ENCODE results near the gene SMIM7. TPM values are rescaled to one million over a fixed set of nuclear protein-coding genes. Genes with fewer than 3 reads are reported as not detected.

The SMIM7 gene
- total RNA-seq, 1 donor = 32.6 TPM

- no peaks in the 10 kb centered on the region for H3K27me3 ChIP-seq (ENCODE audit: insufficient read depth, low read length)
- peaks cover 48% of the 10 kb centered on the region for H3K4me1 ChIP-seq (ENCODE audit: insufficient read depth, low read length)
- no peak overlapping the region for H3K4me3 ChIP-seq (ENCODE audit: low read length)
Measured at GRCh38 chr19:16620584-16620983, 39.4 kb downstream of the SMIM7 start.

DNA sequence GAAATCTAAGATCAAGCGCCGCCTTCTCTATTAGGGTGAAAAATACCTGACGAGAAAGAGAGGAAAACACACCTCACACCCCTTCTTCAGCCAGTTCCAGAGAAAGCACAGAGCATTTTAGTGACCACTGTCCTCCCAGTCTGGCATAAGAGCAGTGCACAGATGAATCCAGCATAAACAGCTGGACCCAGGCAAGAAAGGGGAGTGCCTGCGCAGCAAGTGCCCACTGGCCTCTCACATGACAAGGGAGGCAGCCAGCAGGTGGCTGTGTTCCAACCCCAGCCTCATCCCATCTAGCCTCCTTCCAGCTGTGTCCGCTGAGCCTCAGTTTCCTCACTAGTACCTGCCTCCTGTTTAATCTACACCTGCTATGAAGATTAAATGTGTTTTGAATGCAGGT, 39.9 kb downstream of the SMIM7 start:
- Histone ChIP-seq H3K9me3 (ENCODE audit: low read depth, low read length) (no peaks in the 10 kb centered on the region), H3K4me3 (ENCODE audit: low read length) (no peak overlapping the region), H3K27me3 (ENCODE audit: insufficient read depth, low read length) (no peaks in the 10 kb centered on the region), H3K4me1 (ENCODE audit: insufficient read depth, low read length) (peaks cover 48% of the 10 kb centered on the region)

More at GRCh38 chr19:16620584-16620983, 39.4 kb downstream of the SMIM7 start:
- no peaks in the 10 kb centered on the region for H3K9me3 ChIP-seq (ENCODE audit: low read depth, low read length)

GRCh38 chr19:16619457-16619856, 40.5 kb downstream of the SMIM7 start:
- Histone ChIP-seq H3K9me3 (ENCODE audit: low read depth, low read length) (no peaks in the 10 kb centered on the region), H3K4me1 (ENCODE audit: insufficient read depth, low read length) (peaks cover 51% of the 10 kb centered on the region), H3K27me3 (ENCODE audit: insufficient read depth, low read length) (no peaks in the 10 kb centered on the region), H3K4me3 (ENCODE audit: low read length) (no peak overlapping the region)

GRCh38 chr19:16618248-16618647, 41.7 kb downstream of the SMIM7 start:
- H3K27me3 ChIP-seq (ENCODE audit: insufficient read depth, low read length) = no peaks in the 10 kb centered on the region
- no peaks in the 10 kb centered on the region for H3K9me3 ChIP-seq (ENCODE audit: low read depth, low read length)
- H3K4me1 ChIP-seq (ENCODE audit: insufficient read depth, low read length) = peaks cover 63% of the 10 kb centered on the region
- H3K4me3 ChIP-seq (ENCODE audit: low read length) = no peak overlapping the region

- Histone ChIP-seq H3K9me3 (ENCODE audit: low read depth, low read length) (no peaks in the 10 kb centered on the region), H3K27me3 (ENCODE audit: insufficient read depth, low read length) (no peaks in the 10 kb centered on the region), H3K4me3 (ENCODE audit: low read length) (no peak overlapping the region), H3K4me1 (ENCODE audit: insufficient read depth, low read length) (peaks cover 78% of the 10 kb centered on the region)
Measured at GRCh38 chr19:16615808-16616207, 44.1 kb downstream of the SMIM7 start.

GRCh38 chr19:16614941-16615340, 45.0 kb downstream of the SMIM7 start:
- H3K4me1 ChIP-seq (ENCODE audit: insufficient read depth, low read length) = peaks cover 84% of the 10 kb centered on the region

GRCh38 chr19:16613841-16614240, 46.1 kb downstream of the SMIM7 start:
- Histone ChIP-seq H3K4me1 (ENCODE audit: insufficient read depth, low read length) (peaks cover 81% of the 10 kb centered on the region), H3K27me3 (ENCODE audit: insufficient read depth, low read length) (no peaks in the 10 kb centered on the region), H3K9me3 (ENCODE audit: low read depth, low read length) (no peaks in the 10 kb centered on the region), H3K4me3 (ENCODE audit: low read length) (no peak overlapping the region)

More at GRCh38 chr19:16614941-16615340, 45.0 kb downstream of the SMIM7 start:
- Histone ChIP-seq H3K27me3 (ENCODE audit: insufficient read depth, low read length) (no peaks in the 10 kb centered on the region), H3K4me3 (ENCODE audit: low read length) (no peak overlapping the region), H3K9me3 (ENCODE audit: low read depth, low read length) (no peaks in the 10 kb centered on the region)

- Histone ChIP-seq H3K9me3 (ENCODE audit: low read depth, low read length) (no peaks in the 10 kb centered on the region), H3K27me3 (ENCODE audit: insufficient read depth, low read length) (no peaks in the 10 kb centered on the region), H3K4me1 (ENCODE audit: insufficient read depth, low read length) (peaks cover 81% of the 10 kb centered on the region), H3K4me3 (ENCODE audit: low read length) (no peak overlapping the region)
Measured at GRCh38 chr19:16612636-16613035, 47.3 kb downstream of the SMIM7 start.

GRCh38 chr19:16611121-16611520, 48.8 kb downstream of the SMIM7 start:
- Histone ChIP-seq H3K9me3 (ENCODE audit: low read depth, low read length) (no peaks in the 10 kb centered on the region), H3K4me3 (ENCODE audit: low read length) (no peak overlapping the region), H3K27me3 (ENCODE audit: insufficient read depth, low read length) (no peaks in the 10 kb centered on the region), H3K4me1 (ENCODE audit: insufficient read depth, low read length) (peaks cover 71% of the 10 kb centered on the region)

DNA sequence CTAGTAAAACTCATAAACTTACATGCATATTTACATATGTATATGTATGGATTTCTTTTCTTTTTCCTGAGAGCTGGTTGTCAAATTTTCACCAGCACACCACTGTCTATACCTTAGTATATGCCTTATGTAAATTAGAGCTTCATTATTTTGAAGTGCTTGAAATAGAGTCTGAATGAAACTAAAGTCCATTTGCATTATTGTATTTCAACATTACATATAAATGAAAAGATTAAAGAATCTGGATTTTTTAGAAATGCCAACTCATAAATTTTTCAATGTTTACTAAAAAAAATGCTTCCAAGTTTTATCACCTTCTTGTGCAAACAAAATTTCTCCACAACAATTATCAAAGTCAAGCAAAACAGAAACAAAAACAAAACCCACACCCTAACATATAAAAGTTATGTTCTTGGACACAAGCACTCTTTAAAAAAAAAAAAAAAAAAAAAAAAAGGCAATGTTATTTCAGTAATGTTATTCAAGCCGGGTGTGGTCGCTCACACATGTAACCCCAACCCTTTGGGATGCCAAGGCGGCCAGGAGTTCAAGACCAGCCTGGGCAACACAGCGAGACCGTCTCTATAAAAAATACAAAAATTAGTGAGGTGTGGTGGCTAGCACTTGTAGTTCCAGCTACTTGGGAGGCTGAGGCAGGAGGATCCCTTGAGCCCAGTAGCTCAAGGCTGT, 50.3 kb downstream of the SMIM7 start:
- no peaks in the 10 kb centered on the region for H3K9me3 ChIP-seq (ENCODE audit: low read depth, low read length)
- H3K4me1 ChIP-seq (ENCODE audit: insufficient read depth, low read length) = peaks cover 59% of the 10 kb centered on the region
- no peak overlapping the region for H3K4me3 ChIP-seq (ENCODE audit: low read length)
- H3K27me3 ChIP-seq (ENCODE audit: insufficient read depth, low read length) = no peaks in the 10 kb centered on the region

- Histone ChIP-seq H3K4me1 (ENCODE audit: insufficient read depth, low read length) (peaks cover 51% of the 10 kb centered on the region), H3K4me3 (ENCODE audit: low read length) (no peak overlapping the region), H3K9me3 (ENCODE audit: low read depth, low read length) (no peaks in the 10 kb centered on the region)
Measured at GRCh38 chr19:16608290-16608739, 51.6 kb downstream of the SMIM7 start.

GRCh38 chr19:16607819-16608218, 52.1 kb downstream of the SMIM7 start:
- Histone ChIP-seq H3K9me3 (ENCODE audit: low read depth, low read length) (no peaks in the 10 kb centered on the region), H3K27me3 (ENCODE audit: insufficient read depth, low read length) (no peaks in the 10 kb centered on the region), H3K4me3 (ENCODE audit: low read length) (no peak overlapping the region), H3K4me1 (ENCODE audit: insufficient read depth, low read length) (peaks cover 46% of the 10 kb centered on the region)

More at GRCh38 chr19:16608290-16608739, 51.6 kb downstream of the SMIM7 start:
- no peaks in the 10 kb centered on the region for H3K27me3 ChIP-seq (ENCODE audit: insufficient read depth, low read length)

DNA sequence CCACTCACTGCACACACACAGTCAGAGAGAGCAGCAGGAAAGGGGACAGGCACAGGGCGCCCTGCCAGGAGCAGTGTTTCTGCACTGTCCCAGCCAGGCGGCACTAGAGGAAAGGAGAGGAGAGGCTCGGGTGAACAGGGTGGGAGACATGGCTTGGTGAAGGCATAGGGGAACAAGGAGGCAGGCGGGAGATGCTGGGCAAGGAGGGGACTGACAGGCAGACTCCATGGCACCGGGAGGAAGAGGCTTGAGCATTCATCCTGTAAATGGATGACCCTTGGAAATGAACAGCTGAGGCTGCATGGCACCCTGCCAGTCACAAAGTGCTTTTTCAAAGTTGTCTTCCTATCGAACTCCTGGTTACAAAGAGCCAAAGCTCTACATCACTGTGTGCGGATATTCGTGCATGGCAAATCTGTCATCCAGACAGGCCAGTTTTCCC, 54.4 kb downstream of the SMIM7 start:
- Histone ChIP-seq H3K27me3 (ENCODE audit: insufficient read depth, low read length) (no peaks in the 10 kb centered on the region), H3K9me3 (ENCODE audit: low read depth, low read length) (no peaks in the 10 kb centered on the region)

DNA sequence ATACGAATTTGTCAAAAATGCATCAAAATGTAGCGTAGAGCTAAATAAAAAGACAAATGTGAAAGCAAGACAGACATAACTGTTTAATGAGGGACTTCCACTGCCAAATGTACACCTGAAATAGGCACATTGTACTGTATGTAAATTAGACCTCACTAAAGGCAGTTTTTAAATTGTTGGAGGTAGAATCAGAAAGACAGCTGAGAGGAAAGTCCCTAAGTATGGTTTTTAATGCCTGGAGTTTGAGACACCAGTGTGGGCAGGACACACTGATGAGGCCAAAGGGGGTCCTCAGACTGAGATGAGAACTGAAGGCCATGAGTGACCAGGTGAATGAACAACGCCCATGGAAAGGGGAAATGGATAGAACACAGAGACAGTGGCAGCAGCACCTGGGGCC, 54.8 kb downstream of the SMIM7 start:
- no peaks in the 10 kb centered on the region for H3K27me3 ChIP-seq (ENCODE audit: insufficient read depth, low read length)
- no peak overlapping the region for H3K4me3 ChIP-seq (ENCODE audit: low read length)
- no peaks in the 10 kb centered on the region for H3K9me3 ChIP-seq (ENCODE audit: low read depth, low read length)
- H3K4me1 ChIP-seq (ENCODE audit: insufficient read depth, low read length) = peaks cover 32% of the 10 kb centered on the region

More for the DNA sequence above, 54.4 kb downstream of the SMIM7 start:
- peaks cover 34% of the 10 kb centered on the region for H3K4me1 ChIP-seq (ENCODE audit: insufficient read depth, low read length)
- no peak overlapping the region for H3K4me3 ChIP-seq (ENCODE audit: low read length)

GRCh38 chr19:16604615-16605014, 55.3 kb downstream of the SMIM7 start:
- no peaks in the 10 kb centered on the region for H3K27me3 ChIP-seq (ENCODE audit: insufficient read depth, low read length)
- no peaks in the 10 kb centered on the region for H3K9me3 ChIP-seq (ENCODE audit: low read depth, low read length)
- H3K4me1 ChIP-seq (ENCODE audit: insufficient read depth, low read length) = peaks cover 28% of the 10 kb centered on the region
- no peak overlapping the region for H3K4me3 ChIP-seq (ENCODE audit: low read length)

DNA sequence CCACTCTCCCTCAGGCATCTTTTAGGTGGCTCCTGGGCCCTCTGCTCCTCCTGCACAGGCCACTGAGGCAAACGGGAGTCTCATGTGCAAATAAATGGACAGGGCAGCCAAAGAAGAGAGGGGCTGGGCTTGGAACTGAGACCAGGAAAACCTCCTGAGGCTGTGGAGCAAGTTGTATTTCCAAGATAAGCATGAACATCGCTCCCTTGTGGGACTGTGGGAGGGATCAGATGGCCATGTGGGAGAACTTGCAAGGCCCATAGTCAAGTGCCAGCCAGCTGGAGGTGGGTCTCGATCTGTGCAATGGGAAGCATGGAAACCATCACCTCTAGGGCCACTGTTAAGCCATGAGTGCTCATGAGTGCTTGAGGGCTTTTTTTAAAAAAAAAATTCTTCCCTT, 56.9 kb downstream of the SMIM7 start:
- no peaks in the 10 kb centered on the region for H3K27me3 ChIP-seq (ENCODE audit: insufficient read depth, low read length)
- no peaks in the 10 kb centered on the region for H3K9me3 ChIP-seq (ENCODE audit: low read depth, low read length)
- H3K4me1 ChIP-seq (ENCODE audit: insufficient read depth, low read length) = peaks cover 17% of the 10 kb centered on the region
- no peak overlapping the region for H3K4me3 ChIP-seq (ENCODE audit: low read length)
